Natural killer cell (primary cell): Measurements from ENCODE around the gene SMURF2. TPM values are rescaled to one million over a fixed set of nuclear protein-coding genes. Genes with fewer than 3 reads are reported as not detected.
A peak's percentile ranks its signal among the peaks of the same experiment; 100 is the strongest.

Source experiments
- ATAC-seq, 3 donors: fragments of 150-1000 bp in 2 of 3; fragments of 200-7000 bp in 1 of 3; cut with Tn5 transposase; 1 replicate in 1 of 3; 2 replicates in 2 of 3; pipeline ENCODE4 v1.10.0; 2021; ENCODE audit warnings: mild to moderate bottlenecking in 2 of 3, moderate library complexity in 2 of 3
- DNase-seq, 2 donors: peaks; one replicate each; pipeline versions ENCODE4 v3.0.0 to v3.0.0-alpha.2; 2013 to 2021; ENCODE audit warnings: mixed read lengths in 1 of 2
- H3K27ac ChIP-seq: one replicate; pipeline ENCODE4 v1.5.1; 2013; ENCODE audit warnings: mild to moderate bottlenecking, low read length
- H3K27me3 ChIP-seq: one replicate; pipeline ENCODE4 v1.6.1; 2013; ENCODE audit warnings: low read length; ENCODE audit not compliant: control insufficient read depth, insufficient read depth
- H3K36me3 ChIP-seq: one replicate; pipeline ENCODE4 v1.6.1; 2013; ENCODE audit warnings: low read length; ENCODE audit not compliant: control insufficient read depth, insufficient read depth
- H3K4me1 ChIP-seq: one replicate; pipeline ENCODE4 v1.6.1; 2013; ENCODE audit warnings: low read length; ENCODE audit not compliant: control insufficient read depth, insufficient read depth
- H3K4me3 ChIP-seq: one replicate; pipeline ENCODE4 v1.5.1; 2013; ENCODE audit warnings: low read length
- H3K9me3 ChIP-seq: one replicate; pipeline ENCODE4 v1.6.1; 2013; ENCODE audit warnings: low read length; ENCODE audit not compliant: control insufficient read depth, insufficient read depth
- H3K27ac Mint-ChIP-seq, 2 donors: one replicate each; pipeline ENCODE4 v1.8.0; 2022; ENCODE audit warnings: mild to moderate bottlenecking in 2 of 2, mixed read lengths in 2 of 2, moderate library complexity in 1 of 2
- H3K27me3 Mint-ChIP-seq, 2 donors: one replicate each; pipeline ENCODE4 v1.8.0; 2022; ENCODE audit warnings: low read depth in 2 of 2, mixed read lengths in 2 of 2
- H3K36me3 Mint-ChIP-seq: one replicate; pipeline ENCODE4 v1.8.0; 2022; ENCODE audit warnings: mixed read lengths
- H3K4me1 Mint-ChIP-seq, 2 donors: one replicate each; pipeline ENCODE4 v1.8.0; 2022; ENCODE audit warnings: mixed read lengths in 2 of 2
- H3K4me3 Mint-ChIP-seq: one replicate; pipeline ENCODE4 v1.8.0; 2022; ENCODE audit warnings: mild to moderate bottlenecking, moderate library complexity, mixed read lengths
- H3K9me3 Mint-ChIP-seq, 2 donors: one replicate each; pipeline ENCODE4 v1.8.0; 2022; ENCODE audit warnings: mixed read lengths in 2 of 2
- WGBS: methylation state at CpG from one replicate; pipeline ENCODE4 v1.1.7; 2013; ENCODE audit warnings: missing lambda C conversion rate; ENCODE audit not compliant: insufficient coverage; 5-methylcytosine and 5-hydroxymethylcytosine counted together
- intact Hi-C: fragments of 100-400 bp; cut with micrococcal nuclease; formaldehyde crosslinking; loops from one replicate; pipeline ENCODE4 v1.14.2; 2022
- total RNA-seq, 4 donors: library from RNA; stranded (reverse); fragments of 120-200 nt in 1 of 4; gene quantifications; one replicate each; pipeline versions ENCODE4 v1.2.3 to v1.2.4, GENCODE V29; 2013 to 2022
- TF ChIP-seq, protein P1 (sequence below): fragments of 200-600 bp; IDR thresholded peaks from one replicate; pipeline ENCODE4 v1.8.0; 2022; ENCODE audit warnings: antibody characterized with exemption

Gene SMURF2
- total RNA-seq, 3 donors from 2014 or later (not counting 1 experiment from before 2014, with no cell fraction given) = 43.8 to 54.5 (median 46.5) TPM

GRCh38 chr17:64500487-64500859 lies 161.6 kb downstream of the SMURF2 start:
- Mint-ChIP-seq H3K4me1 (peaks cover 84 to 92% of the 10 kb centered on the region in 2 donors), H3K9me3 (no peaks in the 10 kb centered on the region), H3K36me3 (peaks cover 72% of the 10 kb centered on the region), H3K27me3 (no peaks in the 10 kb centered on the region), H3K27ac (peak overlapping the region; percentile 97 to 99), H3K4me3 (peak overlapping the region; percentile 47)
- Histone ChIP-seq H3K9me3 (no peaks in the 10 kb centered on the region), H3K4me3 (no peak overlapping the region), H3K27me3 (no peaks in the 10 kb centered on the region), H3K4me1 (peaks cover 22% of the 10 kb centered on the region), H3K27ac (no peak overlapping the region), H3K36me3 (peaks cover 75% of the 10 kb centered on the region)
- intact Hi-C loops = no loop called here
- ATAC-seq (no peak), DNase-seq (peak in 1 of 2 donors; percentile 45)
- TF ChIP-seq, protein P1, sequence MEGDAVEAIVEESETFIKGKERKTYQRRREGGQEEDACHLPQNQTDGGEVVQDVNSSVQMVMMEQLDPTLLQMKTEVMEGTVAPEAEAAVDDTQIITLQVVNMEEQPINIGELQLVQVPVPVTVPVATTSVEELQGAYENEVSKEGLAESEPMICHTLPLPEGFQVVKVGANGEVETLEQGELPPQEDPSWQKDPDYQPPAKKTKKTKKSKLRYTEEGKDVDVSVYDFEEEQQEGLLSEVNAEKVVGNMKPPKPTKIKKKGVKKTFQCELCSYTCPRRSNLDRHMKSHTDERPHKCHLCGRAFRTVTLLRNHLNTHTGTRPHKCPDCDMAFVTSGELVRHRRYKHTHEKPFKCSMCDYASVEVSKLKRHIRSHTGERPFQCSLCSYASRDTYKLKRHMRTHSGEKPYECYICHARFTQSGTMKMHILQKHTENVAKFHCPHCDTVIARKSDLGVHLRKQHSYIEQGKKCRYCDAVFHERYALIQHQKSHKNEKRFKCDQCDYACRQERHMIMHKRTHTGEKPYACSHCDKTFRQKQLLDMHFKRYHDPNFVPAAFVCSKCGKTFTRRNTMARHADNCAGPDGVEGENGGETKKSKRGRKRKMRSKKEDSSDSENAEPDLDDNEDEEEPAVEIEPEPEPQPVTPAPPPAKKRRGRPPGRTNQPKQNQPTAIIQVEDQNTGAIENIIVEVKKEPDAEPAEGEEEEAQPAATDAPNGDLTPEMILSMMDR = no peak
- 93% methylated on average over 7 of the region's 8 CpGs for WGBS

GRCh38 chr17:64499805-64500486 lies 162.2 kb downstream of the SMURF2 start:
- Histone ChIP-seq H3K36me3 (peaks cover 75% of the 10 kb centered on the region), H3K4me3 (no peak overlapping the region), H3K9me3 (no peaks in the 10 kb centered on the region), H3K4me1 (peaks cover 27% of the 10 kb centered on the region), H3K27ac (no peak overlapping the region), H3K27me3 (no peaks in the 10 kb centered on the region)
- H3K4me1 Mint-ChIP-seq = peaks cover 79 to 90% of the 10 kb centered on the region in 2 donors
- no peak for ATAC-seq
- H3K9me3 Mint-ChIP-seq = no peaks in the 10 kb centered on the region
- TF ChIP-seq, protein P1 = no peak
- peaks cover 67% of the 10 kb centered on the region for H3K36me3 Mint-ChIP-seq
- DNase-seq = peak in 1 of 2 donors; percentile 54
- no peaks in the 10 kb centered on the region for H3K27me3 Mint-ChIP-seq
- 95% methylated on average over 6 of the region's 6 CpGs for WGBS
- intact Hi-C loops = no loop called here
- peak overlapping the region; percentile 97 to 99 for H3K27ac Mint-ChIP-seq
- peak overlapping the region; percentile 47 for H3K4me3 Mint-ChIP-seq

GRCh38 chr17:64498308-64499203 lies 163.6 kb downstream of the SMURF2 start:
- ATAC-seq (no peak), DNase-seq (peak in 1 of 2 donors; percentile 47)
- peak overlapping the region; percentile 100 for H3K4me3 Mint-ChIP-seq
- H3K9me3 ChIP-seq = no peaks in the 10 kb centered on the region
- TF ChIP-seq, protein P1 = no peak
- peaks cover 53% of the 10 kb centered on the region for H3K36me3 Mint-ChIP-seq
- H3K27me3 ChIP-seq = no peaks in the 10 kb centered on the region
- peaks cover 27% of the 10 kb centered on the region for H3K4me1 ChIP-seq
- H3K27me3 Mint-ChIP-seq = no peaks in the 10 kb centered on the region
- H3K9me3 Mint-ChIP-seq = no peaks in the 10 kb centered on the region
- no peak overlapping the region for H3K27ac ChIP-seq
- H3K4me3 ChIP-seq = no peak overlapping the region
- intact Hi-C loops = no loop called here
- WGBS = 84% methylated on average over 6 of the region's 7 CpGs
- peaks cover 61% of the 10 kb centered on the region for H3K36me3 ChIP-seq
- peaks cover 78 to 89% of the 10 kb centered on the region in 2 donors for H3K4me1 Mint-ChIP-seq
- H3K27ac Mint-ChIP-seq = peak overlapping the region; percentile 97 to 99
